Germinal center (tissue), 1 donor: Measurements from ENCODE around the gene OR2T2.
"Not testable (repeated sequence)": the region's sequence is repeated elsewhere in the genome, so short reads cannot be mapped to it uniquely, and the experiment has no call there.

Source experiments
- DNase-seq: peaks from one replicate; pipeline ENCODE4 v3.0.0; 2012; ENCODE audit warnings: mixed read lengths, low spot score

Gene OR2T2

DNA sequence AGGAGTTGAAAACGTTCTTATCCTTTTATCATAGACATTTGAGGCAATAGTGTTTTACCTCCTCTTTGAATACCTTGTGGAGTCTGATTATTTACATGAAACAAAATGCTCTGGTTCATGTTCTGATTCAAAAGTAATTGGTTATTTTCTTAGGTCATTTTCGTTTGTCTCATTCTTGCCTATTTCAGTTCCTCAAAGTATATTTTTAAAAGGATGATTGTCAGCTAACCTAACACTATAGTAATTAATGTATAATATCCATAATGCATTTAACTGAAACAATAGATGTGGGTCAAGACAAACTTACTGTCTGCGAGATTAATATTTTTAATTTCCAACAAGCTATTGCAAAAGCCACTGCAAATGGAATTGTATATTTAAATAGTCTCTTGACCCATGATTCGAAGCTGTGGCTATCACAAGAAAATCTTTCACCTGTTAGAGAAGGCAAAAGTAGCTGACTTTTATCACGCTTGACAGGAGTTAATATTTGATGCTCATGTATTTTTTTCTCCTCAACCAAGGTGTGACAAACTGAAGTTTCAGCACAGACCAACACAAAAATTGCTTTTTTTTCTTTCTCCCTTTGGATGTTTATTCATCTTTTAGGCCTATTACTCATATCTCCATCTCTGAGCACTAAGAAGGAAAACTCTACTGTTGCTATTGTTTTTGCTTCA lies 5.2 kb downstream of the OR2T2 start:
- not testable (repeated sequence) for DNase-seq

DNA sequence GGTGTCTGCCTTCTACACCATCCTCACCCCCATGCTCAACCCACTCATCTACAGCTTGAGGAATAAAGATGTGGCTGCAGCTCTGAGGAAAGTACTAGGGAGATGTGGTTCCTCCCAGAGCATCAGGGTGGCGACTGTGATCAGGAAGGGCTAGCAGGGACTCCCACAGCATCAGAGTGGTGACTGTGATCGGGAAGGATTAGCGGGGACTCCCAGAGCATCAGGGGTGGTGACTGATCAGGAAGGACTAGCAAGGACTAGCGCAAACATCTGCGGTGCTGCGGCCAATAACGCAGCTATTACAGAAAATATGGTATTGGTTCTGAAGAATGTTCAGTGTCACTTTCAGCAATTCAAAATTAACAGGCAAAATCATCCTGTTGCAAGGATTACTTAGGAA lies 8.2 kb downstream of the OR2T2 start:
- not testable (repeated sequence) for DNase-seq

DNA sequence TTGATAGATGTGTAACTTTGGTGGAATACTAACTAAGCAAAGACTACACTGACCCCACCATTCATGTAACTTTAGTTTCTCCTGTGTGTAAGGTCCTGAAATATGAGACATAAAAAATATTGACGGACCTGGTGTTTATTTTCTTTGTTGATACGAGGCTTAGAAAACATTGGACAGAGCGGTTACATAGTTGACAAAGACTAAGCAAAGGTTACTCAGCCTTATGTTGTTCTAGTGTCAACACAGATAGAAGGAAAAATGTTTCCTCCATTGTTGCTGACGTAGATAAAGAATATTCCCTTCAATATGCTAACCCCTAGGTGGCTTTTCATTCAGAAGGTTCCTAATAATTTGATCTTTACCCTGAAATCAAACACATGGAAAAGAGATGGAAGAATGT lies 9.6 kb downstream of the OR2T2 start:
- DNase-seq, result not testable (repeated sequence)

DNA sequence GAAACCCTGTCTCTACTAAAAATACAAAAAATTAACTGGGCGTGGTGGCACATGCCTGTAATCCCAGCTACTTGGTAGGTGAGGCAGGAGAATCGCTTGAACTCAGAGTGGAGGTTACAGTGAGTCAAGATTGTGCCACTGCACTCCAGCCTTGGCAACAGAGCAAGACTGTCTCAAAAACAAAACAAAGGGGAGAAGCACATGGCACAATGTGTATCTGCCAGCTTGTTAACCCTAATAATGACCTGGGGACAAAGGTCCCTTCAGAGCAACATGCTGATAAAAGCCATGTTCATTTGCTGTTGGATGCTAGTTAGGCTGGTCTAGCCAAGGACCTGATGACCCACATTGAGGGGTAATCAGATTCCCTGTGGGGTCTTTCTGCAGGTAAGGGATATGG lies 11.2 kb downstream of the OR2T2 start:
- not testable (repeated sequence) for DNase-seq

DNA sequence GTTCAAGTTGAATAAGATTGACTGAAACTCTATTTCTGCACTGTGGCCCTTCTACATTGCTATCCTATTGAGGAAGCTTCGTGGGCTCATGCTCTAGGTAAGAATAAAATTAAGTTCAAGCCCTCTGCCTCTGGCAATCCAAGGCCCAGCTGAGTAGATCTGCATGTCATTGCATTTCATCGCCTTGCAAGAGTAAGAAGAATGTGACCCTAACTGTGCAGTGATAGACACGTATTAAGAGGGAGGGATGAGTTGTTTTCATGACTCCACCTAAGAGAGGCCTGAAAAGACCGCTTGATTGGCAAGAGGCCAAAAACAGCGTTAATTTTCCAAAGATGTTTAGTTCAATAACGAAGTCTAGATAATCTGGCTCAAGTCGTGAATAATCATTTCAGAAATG lies 13.7 kb downstream of the OR2T2 start:
- not testable (repeated sequence) for DNase-seq

DNA sequence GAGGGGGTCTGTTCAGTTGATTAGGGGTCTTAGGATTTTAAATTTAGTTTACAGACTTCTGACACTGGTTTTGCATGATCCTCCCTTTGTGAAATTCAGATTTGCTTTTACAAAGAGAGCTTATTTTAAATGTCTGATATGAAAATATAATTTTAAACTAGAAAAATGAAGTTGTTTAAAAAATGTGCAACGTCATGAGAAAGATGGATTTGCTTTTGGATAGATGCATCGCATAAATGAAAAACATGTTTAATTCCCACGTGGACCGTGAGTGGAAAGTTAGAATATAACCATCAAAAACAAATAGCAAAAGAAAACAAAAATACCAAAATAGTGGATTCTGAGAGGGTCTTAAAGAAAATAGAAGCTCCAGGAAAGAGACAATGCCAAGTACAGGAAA lies 25.7 kb downstream of the OR2T2 start:
- no peak for DNase-seq

DNA sequence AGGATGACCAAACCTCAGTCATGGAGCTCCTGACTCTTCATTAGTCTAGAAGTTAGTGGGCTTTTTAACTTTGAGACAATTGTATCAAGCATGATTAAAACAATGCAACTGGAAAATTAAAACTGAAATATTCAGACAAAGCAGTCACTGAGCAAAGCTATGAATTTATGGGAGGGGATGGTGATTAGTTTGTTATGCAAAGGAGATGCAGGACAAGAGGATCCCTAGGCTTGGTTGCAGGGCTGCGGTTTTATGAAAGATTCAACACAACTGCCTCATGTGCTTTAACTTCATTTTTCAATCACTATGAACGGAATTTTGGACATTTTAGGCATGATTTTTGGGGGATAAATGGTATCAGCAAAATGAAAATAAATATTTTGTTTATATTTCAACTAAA lies 26.7 kb downstream of the OR2T2 start:
- not testable (repeated sequence) for DNase-seq

DNA sequence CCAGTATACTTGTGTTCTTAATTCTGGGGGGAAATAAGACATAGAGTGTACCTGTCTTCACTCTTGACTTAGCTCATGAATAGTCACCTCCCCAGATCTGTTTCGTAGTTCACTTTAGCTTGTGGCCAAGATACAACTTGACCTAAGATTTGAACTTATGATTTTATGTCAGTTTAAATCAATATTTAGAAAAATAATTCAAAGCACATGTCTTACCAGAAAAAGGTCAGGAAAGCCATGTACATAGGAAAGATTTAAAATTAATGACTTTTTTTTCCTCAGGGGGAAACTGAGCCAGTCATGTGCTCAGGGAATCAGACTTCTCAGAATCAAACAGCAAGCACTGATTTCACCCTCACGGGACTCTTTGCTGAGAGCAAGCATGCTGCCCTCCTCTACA lies 27.6 kb downstream of the OR2T2 start, which contains the start of gene OR2T3:
Gene OR2T3, plus strand, starts transcription at position 301 of the 400 bp plus-strand sequence. Its CDS starts 0 bp downstream, at position 301.
- DNase-seq, result not testable (repeated sequence)

DNA sequence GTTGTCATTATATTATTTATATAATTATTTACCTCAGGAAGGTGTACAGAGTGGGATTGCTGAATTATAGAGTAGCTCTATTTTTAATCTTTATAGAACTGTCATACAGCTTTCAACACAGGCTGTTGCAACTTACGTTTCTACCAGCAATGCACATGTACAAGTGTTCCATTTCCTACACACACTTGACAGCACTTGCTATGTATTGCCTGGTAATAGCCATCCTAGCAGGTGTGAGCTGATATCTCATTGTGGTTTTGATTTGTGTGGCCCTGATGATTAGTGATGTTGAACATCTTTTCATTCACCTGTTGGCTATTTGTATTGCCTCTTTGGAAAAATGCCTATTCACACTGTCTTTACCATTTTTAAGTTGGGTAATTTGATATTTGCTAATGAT lies 30.2 kb downstream of the OR2T2 start:
- DNase-seq, result not testable (repeated sequence)

DNA sequence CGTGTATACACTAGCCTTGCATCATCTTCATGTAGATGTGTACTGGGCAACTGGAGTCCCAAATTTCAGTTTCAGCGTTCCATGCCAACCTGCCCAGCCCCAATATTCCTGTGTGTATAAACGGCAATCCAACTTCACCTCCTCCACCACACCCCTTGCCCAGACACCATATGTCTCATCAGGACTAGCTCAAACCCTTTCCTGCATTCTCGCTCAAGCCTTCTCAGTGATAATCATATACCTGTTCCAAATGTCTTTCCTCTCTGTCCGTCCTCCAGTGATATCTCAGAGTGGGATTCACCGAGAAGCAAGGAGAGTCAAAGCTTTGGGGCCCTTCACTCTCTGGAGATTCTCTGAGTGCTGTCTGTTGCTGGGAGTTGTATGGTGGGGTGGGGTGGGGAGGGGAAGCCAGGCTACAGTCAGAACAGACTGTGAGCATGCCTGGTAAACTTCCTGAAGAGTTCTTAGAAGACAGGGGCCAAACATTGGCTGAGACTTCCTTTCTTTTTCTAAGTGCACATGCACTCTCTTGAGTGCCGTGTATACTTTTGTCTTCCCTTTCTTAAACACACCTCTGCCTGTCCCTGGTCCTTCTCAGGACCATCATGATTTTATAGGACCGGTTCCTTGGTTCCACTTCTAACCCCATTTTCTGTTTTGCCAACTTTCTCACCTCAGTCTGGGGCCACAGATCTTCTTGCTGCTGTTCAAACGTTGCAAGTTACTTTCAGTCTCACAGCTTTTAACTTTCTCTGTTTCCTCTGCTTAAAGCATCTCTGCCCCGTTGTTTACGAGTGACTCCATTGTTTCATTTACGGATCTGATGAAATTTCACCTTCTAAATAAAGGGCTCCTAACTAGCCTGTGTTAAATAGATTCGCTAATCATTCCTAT lies 36.5 kb downstream of the OR2T2 start:
- not testable (repeated sequence) for DNase-seq

DNA sequence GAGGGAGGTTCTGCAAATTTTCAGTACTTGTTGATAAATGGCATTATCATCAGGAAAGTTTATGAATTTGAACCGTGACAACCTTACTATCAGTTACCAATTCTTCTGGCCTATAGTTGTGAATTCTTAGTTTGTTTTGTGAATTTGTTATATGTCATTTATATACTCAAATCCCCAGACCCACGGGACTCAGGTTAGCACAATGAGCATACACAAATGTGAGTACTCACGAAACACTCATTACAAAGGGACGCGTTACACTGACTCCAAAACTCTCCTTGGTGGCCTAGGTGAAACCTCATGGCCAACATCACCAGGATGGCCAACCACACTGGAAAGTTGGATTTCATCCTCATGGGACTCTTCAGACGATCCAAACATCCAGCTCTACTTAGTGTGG lies 42.9 kb downstream of the OR2T2 start, which contains the start of gene OR2T5:
Gene OR2T5, plus strand, starts transcription at position 301 of the 400 bp plus-strand sequence. Its CDS starts 0 bp downstream, at position 301.
- DNase-seq, result not testable (repeated sequence)

DNA sequence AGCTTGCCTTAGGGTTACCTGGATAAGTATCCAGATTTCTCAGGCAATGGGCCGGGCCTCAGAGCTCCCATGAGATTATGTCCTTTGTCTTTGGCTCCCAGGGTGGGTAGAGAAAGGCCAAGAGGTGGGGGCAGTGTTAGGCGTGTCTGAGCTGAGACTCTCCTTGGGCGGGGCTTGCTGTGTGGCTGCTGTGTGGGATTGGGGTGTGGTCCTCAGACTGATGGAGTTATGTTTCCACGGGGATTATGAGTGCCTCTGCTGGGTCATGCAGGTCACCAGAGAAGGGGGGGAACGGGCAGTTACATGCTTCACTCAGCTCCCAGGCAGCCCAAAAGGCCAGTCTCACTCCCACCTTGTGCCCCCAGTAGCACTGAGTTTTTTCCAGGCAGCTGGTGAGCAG lies 51.2 kb downstream of the OR2T2 start:
- not testable (repeated sequence) for DNase-seq

DNA sequence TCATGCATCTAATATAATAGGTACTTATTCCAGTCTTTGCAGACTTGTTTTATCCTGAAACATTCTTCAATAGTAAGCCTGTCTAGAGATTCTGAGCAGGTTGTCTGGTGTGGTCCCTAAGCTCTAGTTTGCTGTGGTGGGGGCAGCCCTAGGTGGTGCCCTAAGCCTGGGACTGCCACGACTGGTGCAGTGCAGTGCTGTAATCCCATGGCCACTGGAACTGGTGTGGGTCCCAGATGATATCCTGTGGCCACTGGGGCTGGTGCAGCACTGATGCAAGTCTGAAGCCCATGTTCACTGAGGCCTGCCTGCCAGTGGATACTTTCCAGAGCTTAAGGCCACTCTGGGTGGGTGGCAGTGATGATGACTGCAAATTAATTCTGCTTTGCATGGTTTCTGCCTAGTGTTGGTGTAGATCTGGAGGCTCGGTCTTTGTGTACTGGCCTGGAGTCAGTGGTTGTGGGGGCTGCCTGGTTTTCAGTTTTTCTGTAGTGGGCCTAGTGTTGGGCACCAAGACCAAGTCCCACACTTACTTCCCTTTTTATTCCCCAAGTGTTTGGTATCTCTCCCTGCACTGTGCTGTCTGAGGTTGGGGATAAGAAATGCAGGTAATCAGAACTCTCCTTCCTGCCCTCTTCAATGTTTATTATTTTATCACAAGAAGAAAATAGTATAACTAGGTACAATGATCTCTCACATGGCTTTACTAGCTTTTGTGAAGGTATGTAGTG lies 55.0 kb downstream of the OR2T2 start:
- DNase-seq, result not testable (repeated sequence)
